ENCODE data around the gene USP15.
"Not testable (repeated sequence)": the region's sequence is repeated elsewhere in the genome, so short reads cannot be mapped to it uniquely, and the experiment has no call there.

The USP15 gene

DNA sequence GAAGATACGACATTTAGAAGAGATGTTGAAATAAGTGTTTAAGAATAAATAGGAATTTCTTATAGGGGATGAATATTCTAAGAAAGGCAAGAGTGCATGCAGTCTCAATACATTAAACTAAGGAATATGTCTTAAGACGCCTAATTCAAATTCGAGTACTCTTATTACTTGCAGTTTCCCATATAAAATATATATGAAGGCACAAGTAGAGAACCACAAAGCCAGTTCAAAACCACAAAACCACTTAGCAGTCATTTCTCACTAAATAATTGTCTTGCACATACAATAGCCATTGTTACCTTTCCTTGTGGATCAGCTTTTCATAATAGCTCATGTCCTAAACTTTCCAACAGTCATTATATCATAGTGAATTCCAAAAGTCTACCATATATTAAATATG is 115.4 kb downstream of the USP15 start:
- DNase-seq = peak; percentile 42

DNA sequence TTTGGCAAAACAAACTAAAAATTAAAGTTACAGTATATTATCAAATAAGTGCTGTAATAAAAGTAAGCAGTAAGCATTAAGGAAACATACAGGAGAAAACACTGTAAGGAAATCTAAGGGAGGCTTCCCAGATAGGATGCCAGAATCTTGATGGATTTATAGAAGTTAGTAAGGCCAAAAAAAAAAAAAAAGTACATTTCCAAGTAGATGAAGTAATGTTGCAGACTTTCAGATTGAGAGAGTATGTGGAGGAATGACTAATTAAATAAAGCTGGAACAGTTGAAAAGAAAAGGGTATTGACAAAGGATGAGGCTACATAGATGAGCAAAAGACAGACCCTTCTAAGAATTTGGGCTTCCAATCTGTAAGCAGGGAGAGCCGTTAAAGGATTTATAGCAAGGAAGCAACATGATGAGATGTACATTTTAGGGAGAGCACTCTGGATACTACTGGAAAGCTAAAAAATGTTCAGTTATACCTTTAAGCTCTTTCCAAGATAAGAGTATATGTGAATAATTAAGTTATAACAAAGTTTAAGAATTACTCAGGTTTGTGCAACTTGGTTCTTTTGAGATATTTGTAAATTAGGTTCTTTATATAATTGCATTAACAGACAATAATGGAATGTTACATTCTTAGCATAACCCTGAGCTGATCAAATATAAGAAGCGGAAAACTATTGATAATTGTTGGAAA is 119.0 kb downstream of the USP15 start:
- DNase-seq = no peak

GRCh38 chr12:62379723-62380045 is 119.5 kb downstream of the USP15 start:
- peak; percentile 17 for DNase-seq

DNA sequence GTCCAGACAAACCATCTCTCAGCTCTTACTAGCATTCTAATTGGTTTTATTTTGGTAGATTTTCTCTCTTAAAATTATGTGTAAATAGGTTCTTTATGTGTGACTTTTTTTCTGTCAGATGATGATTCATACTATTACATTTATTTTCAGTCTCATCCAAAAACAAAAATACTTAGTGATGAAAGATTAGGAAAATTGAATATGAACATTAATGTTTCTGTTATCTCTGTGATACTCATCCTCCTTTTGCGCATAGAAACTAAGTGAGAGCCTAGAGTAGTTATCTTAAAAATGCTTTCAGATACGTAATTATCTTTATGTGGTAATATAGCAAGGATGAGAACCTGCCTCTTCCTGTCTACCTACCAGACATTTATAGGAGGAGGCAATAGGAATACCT is 122.3 kb downstream of the USP15 start:
- DNase-seq = no peak

DNA sequence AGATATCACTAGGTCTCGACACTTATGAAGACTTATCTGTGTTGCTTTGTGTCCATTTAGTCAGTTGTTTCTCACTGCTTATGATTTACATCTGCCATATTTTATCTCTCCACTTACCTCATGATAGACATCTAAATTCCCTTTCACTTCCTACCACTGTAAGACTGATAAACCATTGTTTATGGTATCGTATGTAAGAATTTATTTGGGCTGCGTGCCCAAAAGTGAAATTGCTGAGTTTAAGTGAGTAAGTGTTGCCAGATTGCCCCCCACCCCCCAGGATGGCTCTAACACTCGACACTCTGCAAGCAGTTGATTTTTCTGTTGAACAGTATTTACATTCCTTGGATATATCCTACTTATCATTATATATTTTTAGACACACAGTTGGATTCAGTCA is 136.5 kb downstream of the USP15 start:
- no peak for DNase-seq

GRCh38 chr12:62400135-62400534 is 139.9 kb downstream of the USP15 start:
- DNase-seq = no peak

DNA sequence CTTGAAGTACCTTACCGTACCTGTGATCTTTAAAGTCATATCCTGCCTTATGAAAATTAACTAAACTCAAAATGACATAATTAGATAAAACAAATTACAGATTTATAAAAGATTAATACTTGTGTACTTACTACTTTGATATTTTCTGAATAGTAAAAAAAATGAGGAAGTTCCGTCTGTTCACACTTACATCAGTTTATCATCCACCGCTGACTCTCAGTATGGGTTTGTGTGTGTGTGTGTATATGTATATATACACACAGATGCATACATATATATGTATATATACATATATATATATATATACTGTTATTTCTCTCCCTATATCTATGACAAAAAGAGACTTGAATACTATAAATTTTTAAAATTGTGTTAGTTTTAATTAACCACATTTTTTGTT is 141.4 kb downstream of the USP15 start:
- peak; percentile 37 for DNase-seq

DNA sequence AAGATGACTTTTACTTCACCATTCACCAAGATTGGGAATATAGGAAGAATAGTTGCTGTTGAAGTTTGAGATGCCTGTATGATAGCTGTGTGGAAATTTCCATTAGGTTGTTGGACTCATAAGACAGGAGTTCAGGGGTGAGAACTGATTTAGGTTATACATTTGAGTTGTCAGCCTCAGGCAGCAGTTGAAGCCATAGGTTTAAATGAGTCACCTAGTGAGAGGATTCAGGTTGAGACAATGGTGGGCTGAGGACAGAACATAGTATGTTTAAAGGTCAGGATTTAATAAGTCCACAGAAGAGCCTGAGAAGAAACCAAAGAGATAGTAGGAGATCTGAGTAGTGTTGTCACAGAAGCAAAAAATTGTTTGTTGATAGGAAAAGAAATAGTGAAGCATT is 142.8 kb downstream of the USP15 start:
- no peak for DNase-seq

DNA sequence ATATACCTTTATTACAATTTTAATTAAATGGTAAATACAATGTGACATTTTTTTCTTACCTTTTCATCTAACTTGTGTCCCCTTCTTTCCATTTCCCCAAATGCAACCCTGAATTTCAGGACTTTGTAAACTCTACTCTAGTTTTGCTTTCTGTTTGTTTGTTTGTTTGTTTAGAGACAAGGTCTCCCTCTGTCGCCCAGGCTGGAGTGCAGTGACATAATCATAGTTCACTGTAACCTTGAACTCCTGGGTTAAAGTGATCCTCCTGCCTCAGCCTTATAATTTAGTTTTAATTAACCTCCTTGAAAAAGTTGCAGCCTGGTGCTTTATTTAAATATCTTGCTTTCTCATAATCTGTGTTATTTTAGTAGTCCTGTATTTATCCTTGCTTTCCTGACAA is 147.4 kb downstream of the USP15 start:
- DNase-seq = no peak

- DNase-seq = no peak
Measured at GRCh38 chr12:62409068-62409467, 148.9 kb downstream of the USP15 start.

DNA sequence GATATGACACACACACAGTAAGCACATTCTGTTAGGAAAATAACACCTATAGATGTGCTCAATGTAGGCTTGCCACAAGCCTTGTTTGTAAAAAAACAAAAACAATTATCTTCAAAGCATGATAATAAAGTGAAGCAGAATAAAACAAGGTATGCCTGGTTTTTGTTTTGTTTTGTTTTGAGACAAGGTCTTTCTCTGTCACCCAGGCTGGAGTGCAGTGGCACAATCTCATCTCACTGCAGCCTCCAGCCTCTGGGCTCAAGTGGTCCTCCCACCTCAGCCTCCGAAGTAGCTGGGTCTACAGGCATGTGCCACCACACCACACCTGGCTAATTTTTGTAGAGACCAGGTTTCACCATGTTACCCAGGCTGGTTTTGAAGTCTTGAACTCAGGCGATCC is 154.0 kb downstream of the USP15 start:
- DNase-seq = no peak

GRCh38 chr12:62426089-62426488 is 165.9 kb downstream of the USP15 start:
- no peak for DNase-seq

- DNase-seq = no peak
Measured at GRCh38 chr12:62429457-62429856, 169.3 kb downstream of the USP15 start.

- peak; percentile 73 for DNase-seq
Measured at GRCh38 chr12:62434494-62435302, 174.5 kb downstream of the USP15 start.

DNA sequence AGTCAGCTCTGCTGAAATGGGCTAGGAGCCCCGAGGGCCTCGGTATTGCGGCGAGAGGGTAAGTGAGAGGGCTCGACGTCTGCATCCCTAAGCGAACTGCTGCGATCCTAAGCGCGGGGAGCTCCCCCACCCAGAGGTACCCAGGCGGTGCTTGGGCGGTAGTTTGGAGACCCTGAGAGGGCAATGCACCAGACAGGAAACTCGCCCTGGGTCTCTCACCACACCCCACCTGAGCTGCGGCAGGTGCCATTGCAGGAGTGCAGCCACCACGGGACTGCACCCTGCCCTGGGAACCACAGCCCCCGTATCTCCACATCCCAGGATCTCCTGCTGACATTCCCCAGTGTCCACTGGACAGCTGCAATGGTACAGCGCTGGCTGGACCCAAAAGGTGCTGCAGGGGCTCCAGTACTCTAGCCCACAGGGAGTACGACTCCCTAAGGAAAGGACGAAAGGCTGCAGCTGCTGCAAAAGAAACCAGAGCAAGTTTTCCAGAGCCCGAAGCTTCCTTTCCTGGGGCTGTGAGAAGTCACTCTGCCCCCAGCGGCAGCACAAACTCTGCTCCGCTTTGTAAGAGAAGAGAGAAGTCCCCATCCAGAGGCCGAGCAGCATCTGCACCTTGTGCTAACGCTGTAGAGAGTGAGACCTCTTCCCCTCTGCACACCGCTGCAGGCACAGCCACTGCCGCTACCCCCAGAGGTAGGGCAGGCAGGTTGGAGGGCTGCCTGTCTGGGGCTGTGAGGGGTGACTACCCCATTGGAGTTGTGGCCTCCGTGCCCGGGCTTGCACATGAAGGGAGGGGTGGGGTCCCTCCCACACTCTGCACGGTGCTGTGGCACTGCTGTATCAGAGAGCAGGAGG is 175.3 kb downstream of the USP15 start:
- DNase-seq = peak; percentile 91

GRCh38 chr12:62436164-62436503 is 175.9 kb downstream of the USP15 start:
- no peak for DNase-seq

DNA sequence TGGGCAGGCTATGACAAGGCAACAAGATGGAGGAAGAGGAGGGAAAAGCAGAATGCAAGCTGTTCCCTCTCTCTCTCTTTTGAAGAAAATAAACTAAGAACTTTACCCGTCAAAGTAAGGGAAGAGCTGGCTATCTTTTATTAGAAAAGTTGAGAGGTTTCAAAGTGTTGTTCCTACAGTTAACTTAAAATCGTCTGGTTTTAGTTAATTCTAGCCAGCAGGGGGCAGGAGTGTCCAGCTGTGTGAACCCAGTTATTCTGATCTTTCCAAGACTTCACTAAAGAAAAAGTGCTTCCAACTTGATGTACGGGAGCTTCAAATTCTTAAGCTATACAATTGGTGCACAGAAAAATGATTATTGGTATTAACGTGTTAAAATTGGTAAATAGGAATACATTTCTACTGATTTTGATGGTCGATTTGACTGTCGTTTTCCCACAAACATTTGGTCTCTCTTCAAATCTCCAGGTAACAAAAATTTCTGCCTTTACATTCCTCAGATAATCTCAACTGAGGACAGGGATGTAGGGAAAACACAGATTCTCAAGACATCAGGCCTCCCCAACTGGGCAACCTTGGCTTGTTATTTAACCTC is 178.0 kb downstream of the USP15 start:
- peak; percentile 83 for DNase-seq

DNA sequence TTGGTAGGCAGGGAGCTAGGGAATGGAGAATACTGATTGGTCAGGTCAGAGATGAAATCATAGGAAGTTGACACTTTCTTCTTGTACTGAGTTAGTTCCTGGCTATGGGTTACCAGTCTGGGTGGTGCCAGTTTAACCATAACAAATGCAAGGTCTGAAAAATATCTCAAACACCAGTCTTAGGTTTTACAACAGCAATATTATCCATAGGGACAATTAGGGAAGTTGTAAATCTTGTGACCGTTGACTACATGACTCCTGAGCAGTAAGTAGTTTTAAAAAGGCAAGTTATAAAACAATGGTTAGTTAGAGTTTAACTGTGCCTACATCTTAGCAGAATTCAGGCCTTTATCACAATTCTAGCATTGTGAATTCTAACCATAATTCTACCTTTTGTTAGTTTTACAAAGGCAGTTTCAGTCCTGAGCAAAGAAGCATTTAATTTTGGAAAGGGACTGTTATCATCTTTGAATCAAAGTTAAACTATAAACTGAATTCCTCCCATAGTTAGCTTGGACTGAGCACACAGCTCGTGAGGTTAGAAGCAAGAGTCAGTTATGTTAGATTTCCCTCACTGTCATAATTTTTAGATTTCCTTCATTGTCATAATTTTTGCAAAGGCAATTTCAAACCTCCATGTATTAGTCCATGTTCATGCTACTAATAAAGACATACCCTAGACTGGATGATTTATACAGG is 186.7 kb downstream of the USP15 start:
- peak; percentile 28 for DNase-seq

GRCh38 chr12:62448436-62448835 is 188.2 kb downstream of the USP15 start:
- no peak for DNase-seq

- DNase-seq = not testable (repeated sequence)
Measured at GRCh38 chr12:62455429-62455828, 195.2 kb downstream of the USP15 start.

DNA sequence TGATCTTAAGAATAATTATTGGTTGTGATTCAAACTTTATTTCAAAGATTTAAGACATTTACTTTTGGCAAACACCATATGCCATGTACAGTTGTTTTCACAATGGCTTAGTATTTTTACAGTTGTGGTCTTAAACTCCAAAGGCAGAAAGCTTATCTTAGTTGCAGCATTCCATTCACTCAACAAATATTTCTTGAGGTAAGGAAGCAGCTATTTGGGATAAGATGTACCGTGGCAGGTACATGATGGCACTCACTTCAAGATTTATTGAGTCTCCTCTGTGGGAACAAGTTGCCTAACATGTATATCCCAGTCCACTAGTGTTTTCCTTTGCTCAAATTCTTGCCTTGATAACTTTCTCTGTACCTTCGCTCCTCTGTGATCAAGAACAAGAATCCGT is 198.4 kb downstream of the USP15 start:
- DNase-seq = no peak

GRCh38 chr12:62459976-62460375 is 199.8 kb downstream of the USP15 start:
- no peak for DNase-seq
